ENCODE results near the gene TCERG1L.

- TF ChIP-seq CTCF (conservative IDR thresholded peaks at IDR 0.05) (no peak), EZH2 (IDR thresholded peaks at IDR 0.05; ENCODE audit: low read depth) (no peak)
Observed at GRCh38 chr10:131172433-131172832, 139.1 kb downstream of the TCERG1L start.

All from PC-9 (cell line).